ENCODE data around the gene SPTSSB.

DNA sequence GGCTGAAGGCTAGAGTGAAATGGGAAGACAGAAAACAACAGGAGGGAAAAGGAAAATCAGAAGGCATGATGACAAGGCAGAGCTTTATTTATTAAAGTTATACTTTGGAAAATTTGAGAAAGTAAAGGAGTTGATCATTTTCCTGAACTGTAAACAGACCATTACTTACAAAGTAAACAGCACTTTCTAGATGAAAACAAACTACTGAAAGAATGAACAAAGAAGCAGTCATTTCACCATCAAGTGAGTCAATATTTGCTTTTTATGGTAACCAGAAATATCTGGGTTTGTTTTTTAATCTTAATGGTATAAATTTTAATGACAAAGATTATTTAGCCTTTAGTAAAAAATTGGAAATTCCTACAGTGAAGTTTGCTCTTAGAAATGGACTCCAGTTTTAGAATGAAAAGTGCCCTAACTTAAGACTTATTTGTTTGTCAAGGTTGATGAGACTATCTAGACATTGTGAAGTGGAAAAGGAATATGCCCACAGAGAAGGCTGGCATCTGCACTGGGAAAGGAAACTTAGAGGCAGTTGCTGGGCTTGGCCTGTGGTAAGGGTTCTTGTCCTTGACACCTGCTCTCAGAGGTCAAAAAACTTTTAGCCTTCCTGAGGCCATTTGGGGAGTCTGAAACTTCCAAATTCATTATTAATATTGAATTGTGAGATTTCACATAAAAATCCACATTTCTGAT, 47.2 kb downstream of the SPTSSB start:
- TF ChIP-seq CTCF (conservative IDR thresholded peaks at IDR 0.05 in 1 of 2, IDR thresholded peaks at IDR 0.05 in 1 of 2; ENCODE audit: low read depth in 1 of 2, low read length in 2 of 2): no peak
- TF ChIP-seq EZH2 (IDR thresholded peaks at IDR 0.05; ENCODE audit: low read length, missing control alignments): no peak
